SH-SY5Y (cell line): Measurements from ENCODE around the gene KRT20.

Source experiments
- GATA2 ChIP-seq: IDR thresholded peaks from 2 replicates; pipeline ENCODE4 v1.6.1; 2011; ENCODE audit warnings: mild to moderate bottlenecking, low read depth, low read length
- GATA3 ChIP-seq: IDR thresholded peaks from 2 replicates; pipeline ENCODE4 v1.6.1; 2011; ENCODE audit warnings: low read depth, mild to moderate bottlenecking, low read length, moderate library complexity

KRT20 gene

DNA sequence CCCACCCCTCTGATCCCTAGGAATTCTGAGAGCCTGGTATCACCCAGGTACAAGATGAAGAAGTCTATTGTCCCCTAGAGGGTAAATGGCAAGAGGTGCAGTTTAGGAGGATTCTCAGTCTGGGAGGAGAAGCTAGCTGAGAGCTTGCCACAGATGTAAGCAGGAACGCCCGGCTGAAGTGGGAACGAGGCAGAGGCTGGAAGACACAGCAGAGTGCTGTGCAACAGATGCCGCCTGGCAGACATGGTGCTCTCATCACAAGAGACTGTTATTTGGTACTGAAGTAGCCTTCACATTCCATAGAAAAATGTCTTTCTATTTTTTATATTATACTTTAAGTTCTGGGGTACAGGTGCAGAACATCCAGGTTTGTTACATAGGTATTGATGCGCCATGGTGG is 20.3 kb upstream of the KRT20 start:
- TF ChIP-seq GATA2 (no peak), GATA3 (no peak)

DNA sequence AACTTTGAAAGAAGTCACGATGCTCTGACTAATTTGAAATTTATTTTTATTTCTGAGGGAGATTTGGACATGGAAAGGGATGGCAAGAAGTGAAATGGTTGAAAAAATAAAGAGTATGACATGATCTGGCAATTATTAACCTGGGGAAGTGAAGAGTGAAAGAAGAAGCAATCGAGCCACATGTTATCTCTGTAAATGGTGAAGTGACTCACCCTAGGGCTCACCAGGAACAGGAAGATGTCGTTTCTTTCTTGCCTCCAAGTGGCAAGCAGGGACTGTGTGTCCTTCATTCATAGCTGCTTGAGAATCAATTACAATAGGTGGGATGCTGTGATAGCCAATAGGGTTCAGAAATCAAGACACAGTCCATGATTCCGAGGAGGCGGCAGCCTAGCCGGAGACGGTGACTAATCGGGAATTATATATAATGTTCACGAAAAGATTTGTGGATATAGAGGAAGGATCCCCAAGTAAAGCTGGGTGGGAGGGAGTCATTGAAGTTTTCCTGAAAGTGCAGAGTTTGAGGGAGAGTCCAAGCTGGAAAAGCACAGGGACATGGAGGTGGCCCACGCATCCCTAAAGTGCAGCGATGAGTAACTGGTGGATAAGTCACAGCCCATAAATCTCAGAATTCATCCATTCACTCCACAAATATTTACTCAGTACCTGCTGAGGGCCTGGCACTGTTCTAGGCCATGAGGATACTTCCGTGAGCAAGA is 18.2 kb upstream of the KRT20 start:
- TF ChIP-seq GATA3 (no peak), GATA2 (no peak)

DNA sequence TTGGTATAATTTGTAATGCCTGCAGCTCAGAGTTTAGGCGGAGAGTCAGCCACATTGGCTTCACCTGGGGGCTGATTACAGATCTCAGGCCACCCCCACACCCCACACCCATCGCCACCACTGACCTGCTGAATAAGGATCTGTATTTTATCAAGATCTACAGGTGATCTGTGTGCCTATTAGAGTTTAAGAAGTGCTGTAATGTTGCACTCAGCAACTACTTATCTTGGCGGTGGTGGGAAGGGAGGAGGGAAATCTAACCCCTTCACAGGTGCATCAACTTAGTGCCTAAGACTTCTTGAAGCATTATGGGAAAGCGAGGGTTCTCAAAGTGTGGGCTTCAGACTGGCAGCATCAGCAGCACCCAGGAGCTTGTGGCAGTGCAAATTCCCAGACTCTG is 17.5 kb upstream of the KRT20 start:
- TF ChIP-seq GATA3, result no peak
- no peak for TF ChIP-seq GATA2

DNA sequence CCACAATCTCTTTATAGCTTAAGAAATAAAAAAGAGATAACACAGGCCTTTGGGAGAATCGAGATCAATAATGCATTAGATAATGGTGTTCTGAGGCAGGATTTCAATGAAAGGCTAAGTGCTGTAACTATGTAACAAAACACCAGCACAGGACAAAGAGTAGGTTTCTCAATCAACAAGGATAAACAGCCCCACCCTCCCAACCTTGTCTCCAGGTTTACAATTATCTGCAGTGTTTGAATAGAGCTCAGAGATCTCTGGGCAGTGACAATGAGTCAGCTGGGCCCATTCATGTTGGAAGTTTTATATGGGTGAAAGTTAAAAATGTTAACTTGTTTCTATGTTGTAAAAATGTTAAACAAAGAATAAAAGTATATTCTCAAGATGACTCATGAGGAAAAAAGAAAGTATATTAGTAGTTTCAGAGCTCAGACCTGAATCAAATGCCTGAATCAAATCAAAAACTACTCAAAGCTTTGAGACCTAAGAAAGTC is 17.0 kb upstream of the KRT20 start:
- TF ChIP-seq GATA3 (no peak), GATA2 (no peak)

DNA sequence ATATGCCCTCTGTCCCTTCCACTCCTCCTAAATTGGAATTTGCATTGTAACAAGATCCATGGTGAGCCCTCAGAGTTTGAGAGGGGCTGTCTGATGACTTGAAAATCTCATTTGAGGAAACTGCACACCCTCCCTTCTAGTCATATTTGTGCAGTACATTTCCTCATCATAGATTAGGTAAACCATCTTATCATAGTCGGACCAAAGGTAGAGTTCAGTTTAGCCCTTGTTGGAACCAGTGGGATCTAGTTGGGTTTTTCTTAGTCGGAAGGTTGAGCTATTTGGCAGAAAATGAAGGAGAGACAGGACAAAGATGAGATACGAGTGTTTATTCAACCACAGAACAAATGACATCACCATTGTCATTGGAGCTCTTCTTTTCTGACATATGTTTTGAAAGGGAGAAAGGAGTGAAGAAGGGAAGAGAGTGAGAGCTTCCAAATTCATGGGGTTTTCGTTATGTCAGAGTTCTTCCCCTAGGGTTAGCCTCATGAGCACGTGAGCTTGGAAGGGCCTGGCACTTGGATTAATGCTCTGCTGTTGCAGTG is 15.8 kb upstream of the KRT20 start:
- no peak for TF ChIP-seq GATA3
- TF ChIP-seq GATA2, result no peak

DNA sequence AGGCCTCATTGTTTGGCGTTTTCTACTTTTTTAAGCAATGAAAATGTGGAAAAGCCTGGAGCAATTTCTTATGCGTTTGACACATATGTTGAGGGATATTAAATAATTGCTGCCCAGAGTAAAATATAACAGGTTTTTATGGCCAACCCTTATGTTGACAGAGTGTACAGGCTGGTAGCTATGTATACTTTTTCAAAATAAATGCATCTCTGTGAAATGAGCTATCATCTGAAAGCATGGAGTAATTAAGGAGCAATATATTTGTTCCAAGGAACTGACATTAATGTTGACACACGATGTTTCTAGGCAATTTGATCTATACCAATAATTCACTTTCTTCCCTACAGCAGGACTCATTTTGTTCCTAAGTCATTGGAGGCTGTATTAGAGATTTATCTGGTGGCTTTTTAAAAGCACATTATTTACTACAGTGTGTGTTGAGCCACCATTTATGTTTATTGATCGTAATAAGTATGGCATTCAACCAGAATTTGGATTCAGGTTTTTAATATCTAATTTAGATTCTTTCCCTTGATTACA is 11.9 kb upstream of the KRT20 start:
- TF ChIP-seq GATA2 (no peak), GATA3 (no peak)

DNA sequence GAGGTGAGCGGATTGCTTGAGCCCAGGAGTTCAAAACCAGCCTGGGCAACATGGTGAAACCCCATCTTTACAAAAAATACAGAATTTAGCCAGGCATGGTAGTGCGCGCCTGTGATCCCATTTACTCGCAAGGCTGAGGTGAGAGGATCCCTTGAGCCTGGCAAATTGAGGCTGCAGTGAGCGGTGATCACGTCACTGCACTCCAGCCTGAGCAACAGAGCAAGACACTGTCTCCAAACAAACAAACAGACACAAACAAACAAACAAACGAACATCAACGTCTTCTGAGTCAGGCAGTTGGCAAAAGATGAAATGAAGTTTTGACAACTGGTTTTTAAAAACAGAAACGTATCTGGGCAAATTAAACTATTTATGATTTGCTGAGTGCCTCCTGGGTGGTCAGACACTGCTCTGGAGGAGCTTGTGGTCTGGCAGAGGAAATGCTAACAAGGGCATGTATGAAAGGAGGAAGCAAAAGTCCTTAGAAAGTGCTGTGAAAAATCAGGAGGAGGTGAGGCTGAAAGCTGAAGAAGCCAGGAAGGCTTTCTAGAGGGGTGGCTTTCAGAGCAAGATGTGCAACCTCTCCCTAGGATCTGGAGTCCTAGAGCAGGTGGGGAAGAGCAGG is 10.2 kb upstream of the KRT20 start:
- TF ChIP-seq GATA2 (no peak), GATA3 (no peak)

DNA sequence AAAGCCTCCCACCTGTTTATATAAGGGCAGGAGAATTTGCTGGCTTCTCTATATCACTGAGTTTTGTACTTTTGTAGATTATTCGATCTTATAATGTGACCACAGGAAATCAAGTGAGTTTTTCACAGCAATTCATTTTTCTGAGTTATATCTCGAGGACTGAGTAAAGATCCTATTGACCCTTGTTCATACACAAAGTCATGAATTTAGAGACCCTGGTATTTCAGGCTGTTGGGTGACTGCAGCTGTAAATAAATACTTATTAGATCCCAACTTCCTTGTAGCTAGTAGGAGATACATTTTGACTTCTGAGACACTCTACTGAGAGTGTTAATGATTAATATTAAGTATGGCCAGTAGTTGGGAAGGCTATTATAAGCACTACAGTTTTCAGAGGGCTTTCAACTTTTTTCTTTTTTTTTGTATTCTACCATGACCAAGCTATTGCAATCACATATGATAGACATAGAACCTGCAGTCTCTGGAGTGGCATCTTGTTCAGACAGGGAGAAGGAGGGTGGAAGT is 3.2 kb upstream of the KRT20 start:
- TF ChIP-seq GATA3 (no peak), GATA2 (no peak)

DNA sequence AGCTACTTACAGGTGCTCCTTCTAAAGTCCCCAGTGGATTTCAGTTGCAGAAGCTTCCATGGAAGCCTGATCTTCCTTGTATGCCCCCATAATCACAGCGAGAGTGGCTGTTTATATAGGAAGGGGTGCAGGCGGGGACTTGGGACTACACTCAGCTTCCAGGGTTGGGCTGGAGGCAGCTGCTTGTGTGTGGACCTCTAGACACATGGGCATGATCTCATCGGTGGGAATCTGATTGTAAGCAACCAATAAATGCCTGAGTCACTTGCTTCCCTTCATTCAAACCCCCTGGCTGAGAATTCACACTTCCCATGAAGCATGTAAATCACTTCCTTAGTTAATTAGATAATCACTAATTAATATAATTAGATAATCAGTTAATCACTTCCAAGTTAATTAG is 1.0 kb upstream of the KRT20 start:
- TF ChIP-seq GATA2 (no peak), GATA3 (no peak)

DNA sequence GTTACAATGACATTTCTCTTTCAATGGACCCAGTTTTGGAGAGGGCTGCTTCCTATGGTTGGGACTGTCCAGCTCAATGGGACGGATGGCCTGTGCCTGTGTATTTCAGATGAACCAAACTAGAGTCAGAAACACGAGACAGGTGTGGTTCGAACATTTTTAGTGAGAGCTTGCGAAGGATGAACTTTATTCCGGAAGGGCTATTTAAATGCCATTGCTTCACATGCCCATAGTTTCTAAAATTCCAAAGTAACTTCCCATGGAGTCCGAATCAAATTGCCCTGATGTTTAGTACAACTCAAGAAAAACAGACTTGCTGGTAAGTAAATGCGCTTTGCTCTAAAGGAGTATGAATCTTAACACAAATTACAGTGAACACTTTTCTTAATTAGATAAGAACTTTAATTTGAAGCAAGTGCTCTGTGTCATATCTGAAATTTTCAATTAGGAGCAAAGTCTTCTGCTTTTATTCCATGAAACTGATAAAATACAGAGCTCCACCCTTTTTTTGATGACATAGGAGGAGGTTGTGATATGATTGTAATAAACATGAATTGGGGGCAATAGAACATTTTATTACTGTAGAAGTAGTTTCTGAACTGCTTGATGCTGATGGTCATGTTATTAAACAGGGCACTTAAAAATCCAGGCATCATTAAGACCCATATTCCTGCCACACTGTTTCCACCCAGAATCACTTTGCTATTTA is 1.3 kb downstream of the KRT20 start:
- TF ChIP-seq GATA2, result no peak
- TF ChIP-seq GATA3, result no peak

DNA sequence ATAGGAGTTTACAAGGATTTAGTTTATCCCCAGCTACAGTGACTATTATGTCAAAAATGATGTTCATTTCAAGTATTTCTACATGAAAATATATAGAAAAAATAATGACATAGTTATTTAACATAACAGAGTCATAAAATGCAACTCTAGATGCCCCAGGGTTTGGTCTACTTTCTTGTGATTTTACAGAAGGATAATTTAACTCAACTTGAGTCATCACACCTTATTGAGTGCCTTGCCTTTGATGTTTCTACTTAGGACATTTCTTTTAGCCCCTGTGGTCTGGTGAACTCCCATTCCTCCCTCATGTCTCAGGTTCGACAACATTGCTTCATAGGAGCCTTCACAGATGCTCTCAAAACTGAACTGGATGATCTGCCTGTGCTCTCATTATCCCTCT is 2.0 kb downstream of the KRT20 start:
- TF ChIP-seq GATA2, result no peak
- no peak for TF ChIP-seq GATA3

DNA sequence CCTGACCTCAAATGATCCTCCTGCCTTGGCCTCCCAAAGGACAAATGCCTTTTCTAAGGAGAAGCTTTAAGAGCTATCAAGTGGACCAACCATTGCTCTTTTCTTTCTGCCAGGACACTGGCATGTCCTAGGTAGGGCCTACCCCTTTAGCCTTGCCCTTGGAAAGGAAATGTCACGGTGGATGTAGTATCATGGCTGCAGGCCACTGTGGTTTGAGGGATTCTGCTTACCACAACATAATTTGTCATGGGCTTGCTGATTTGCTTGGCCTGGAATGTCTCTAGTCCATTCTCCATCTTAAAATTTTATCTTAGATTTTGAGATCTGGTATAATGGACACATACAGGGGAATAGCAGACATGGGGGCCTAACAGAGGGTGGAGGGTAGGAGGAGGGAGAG is 6.0 kb downstream of the KRT20 start:
- TF ChIP-seq GATA3 (no peak), GATA2 (no peak)

DNA sequence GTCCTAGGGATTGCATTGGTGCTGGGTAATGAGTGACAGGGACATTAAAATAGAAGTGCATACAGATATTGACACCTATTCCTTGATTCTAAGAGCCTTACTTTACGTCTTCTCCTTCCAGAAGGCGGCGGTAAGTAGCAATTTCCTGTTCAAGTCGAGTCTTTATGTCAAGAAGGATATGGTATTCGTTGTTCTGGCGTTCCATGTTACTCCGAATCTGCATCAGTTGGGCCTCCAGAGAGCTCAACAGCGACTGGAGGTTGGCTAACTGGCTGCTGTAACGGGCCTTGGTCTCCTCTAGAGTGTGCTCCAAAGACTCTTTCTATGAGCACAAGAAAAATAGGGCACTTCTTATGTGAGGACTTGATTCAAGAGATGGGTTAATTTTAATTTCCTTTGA is 7.0 kb downstream of the KRT20 start:
- TF ChIP-seq GATA2 (no peak), GATA3 (no peak)

DNA sequence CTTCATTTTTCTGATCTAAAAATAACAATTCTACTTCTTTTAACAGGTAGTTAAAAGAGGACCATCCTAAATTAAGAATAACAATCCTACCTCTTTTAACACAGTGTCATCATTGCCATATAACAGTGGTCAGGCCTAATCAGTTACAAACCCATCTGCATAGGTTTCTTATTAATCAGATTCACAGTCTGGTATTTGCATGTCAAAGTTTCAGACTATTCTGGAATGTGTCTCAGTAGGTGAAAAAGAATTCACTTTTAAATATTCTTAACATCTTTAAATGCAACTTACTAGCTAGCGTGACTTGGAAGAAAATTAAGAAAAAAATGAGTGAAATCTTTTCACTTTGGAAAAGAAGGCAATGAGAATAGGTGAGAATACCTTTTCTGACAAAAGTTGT is 11.2 kb downstream of the KRT20 start:
- TF ChIP-seq GATA2 (no peak), GATA3 (no peak)
